Stimulated activated CD4-positive, alpha-beta T cell treated with anti-CD3 and anti-CD28 coated beads, Interleukin-1b, Interleukin-23, amount 100 ng/mL, for 24 hours (primary cell): ENCODE data around the gene ARHGEF17.

ENCODE experiments used
- DNase-seq, 4 experiments: peaks; one replicate each; pipeline ENCODE4 v3.0.0-alpha.2; 2020; ENCODE audit warnings: low read depth in 4 of 4, low spot score in 1 of 4

Gene ARHGEF17

GRCh38 chr11:73331138-73331916 lies 23.3 kb downstream of the ARHGEF17 start:
- no peak for DNase-seq

- no peak for DNase-seq
These were observed 25.1 kb downstream of the ARHGEF17 start for GRCh38 chr11:73333173-73333572.

GRCh38 chr11:73333640-73334383 lies 25.7 kb downstream of the ARHGEF17 start:
- no peak for DNase-seq

- DNase-seq, result no peak
These were observed 26.5 kb downstream of the ARHGEF17 start for GRCh38 chr11:73334384-73335203.

- DNase-seq, result peak; percentile 50 to 64 (median 60)
These were observed 27.3 kb downstream of the ARHGEF17 start for GRCh38 chr11:73335204-73335923.

- no peak for DNase-seq
These were observed 29.8 kb downstream of the ARHGEF17 start for GRCh38 chr11:73337846-73338245.

- no peak for DNase-seq
These were observed 30.2 kb downstream of the ARHGEF17 start for GRCh38 chr11:73338279-73338678.

GRCh38 chr11:73340164-73340563 lies 32.1 kb downstream of the ARHGEF17 start:
- no peak for DNase-seq

GRCh38 chr11:73342633-73343032 lies 34.6 kb downstream of the ARHGEF17 start:
- no peak for DNase-seq

- no peak for DNase-seq
These were observed 35.2 kb downstream of the ARHGEF17 start for GRCh38 chr11:73343076-73343873.

GRCh38 chr11:73344191-73344607 lies 36.1 kb downstream of the ARHGEF17 start:
- no peak for DNase-seq

GRCh38 chr11:73345481-73346160 lies 37.5 kb downstream of the ARHGEF17 start:
- no peak for DNase-seq

GRCh38 chr11:73346186-73346935 lies 38.3 kb downstream of the ARHGEF17 start:
- no peak for DNase-seq

GRCh38 chr11:73347067-73347466 lies 39.0 kb downstream of the ARHGEF17 start:
- DNase-seq, result no peak

- no peak for DNase-seq
These were observed 40.8 kb downstream of the ARHGEF17 start for GRCh38 chr11:73348838-73349237.

GRCh38 chr11:73349633-73350032 lies 41.6 kb downstream of the ARHGEF17 start:
- no peak for DNase-seq

GRCh38 chr11:73350908-73351636 lies 43.0 kb downstream of the ARHGEF17 start:
- peak in 3 of 4 experiments; percentile 19 to 35 (median 19) for DNase-seq

GRCh38 chr11:73353422-73353821 lies 45.3 kb downstream of the ARHGEF17 start:
- no peak for DNase-seq
